CD1c-positive myeloid dendritic cell (primary cell): Measurements from ENCODE around the gene LRRC8D.
"Not testable (repeated sequence)": the region's sequence is repeated elsewhere in the genome, so short reads cannot be mapped to it uniquely, and the experiment has no call there.

Experiments
- DNase-seq: peaks from one replicate; pipeline ENCODE4 v3.0.0-alpha.2; 2016; ENCODE audit errors: extremely low spot score

The LRRC8D gene

GRCh38 chr1:89820422-89821321 lies at the start of gene LRRC8D:
Gene LRRC8D (plus strand): TSS chr1:89821032. CDS start chr1:89933069, 112,037 bp downstream.
- DNase-seq, result peak; percentile 90

- no peak for DNase-seq
Observed at GRCh38 chr1:89771991-89772560, 48.8 kb upstream of the LRRC8D start.

GRCh38 chr1:89776104-89776503 lies 44.7 kb upstream of the LRRC8D start:
- DNase-seq, result not testable (repeated sequence)

- DNase-seq, result not testable (repeated sequence)
Observed at GRCh38 chr1:89777271-89777670, 43.6 kb upstream of the LRRC8D start.

- DNase-seq, result no peak
Observed at GRCh38 chr1:89779151-89779940, 41.5 kb upstream of the LRRC8D start.

- DNase-seq, result no peak
Observed at GRCh38 chr1:89780721-89781120, 40.1 kb upstream of the LRRC8D start.

DNA sequence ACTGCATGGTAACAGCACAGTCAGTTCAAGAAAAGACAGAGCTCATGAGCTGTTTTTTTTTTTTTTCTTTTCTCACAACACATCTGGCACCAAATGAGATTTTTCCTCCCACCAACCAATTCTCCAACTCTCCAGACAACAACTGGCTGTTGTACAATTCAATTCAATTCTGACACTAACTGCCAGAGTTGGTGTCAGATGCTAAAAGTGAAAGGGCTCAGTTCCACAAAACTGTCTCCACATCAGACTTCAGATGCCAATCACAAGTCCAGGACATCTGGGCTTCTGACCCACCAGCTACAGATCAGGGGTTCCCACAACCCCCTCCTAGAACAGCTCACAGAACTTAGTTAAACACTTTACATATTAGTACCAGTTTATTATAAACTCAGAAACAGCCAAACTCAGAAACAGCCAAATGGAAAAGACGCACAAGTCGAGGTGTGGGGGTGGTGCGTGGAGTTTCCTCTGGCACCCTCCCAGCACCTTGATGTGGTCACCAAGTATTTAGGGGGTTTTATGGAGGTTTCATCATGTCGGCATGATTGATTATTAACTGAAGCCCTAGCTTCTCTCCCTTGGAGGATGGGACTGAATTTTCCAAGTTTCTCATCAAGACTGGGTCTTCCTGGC lies 39.2 kb upstream of the LRRC8D start:
- DNase-seq, result no peak

GRCh38 chr1:89786628-89787214 lies 34.1 kb upstream of the LRRC8D start:
- no peak for DNase-seq

- no peak for DNase-seq
Observed at GRCh38 chr1:89790592-89790991, 30.2 kb upstream of the LRRC8D start.

GRCh38 chr1:89791064-89791726 lies 29.6 kb upstream of the LRRC8D start:
- DNase-seq, result no peak

DNA sequence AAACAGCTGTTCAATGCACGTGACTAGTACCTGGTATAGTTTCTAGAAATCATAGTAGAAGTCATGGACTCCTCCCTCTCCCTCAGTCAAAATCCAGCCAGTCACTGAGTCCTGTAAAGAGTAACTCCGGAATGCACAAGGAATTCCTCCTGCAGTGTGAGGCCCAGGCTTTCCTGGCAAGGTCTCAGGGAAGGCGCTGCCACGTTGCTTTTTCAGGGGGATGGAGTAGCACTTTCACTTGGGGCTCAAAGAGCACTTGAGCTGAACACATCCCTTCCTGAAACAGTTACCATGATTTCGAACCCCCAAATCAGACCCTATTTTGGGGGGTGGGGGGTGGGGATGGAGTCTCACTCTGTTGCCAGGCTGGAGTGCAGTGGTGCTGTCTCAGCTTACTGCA lies 26.4 kb upstream of the LRRC8D start:
- DNase-seq, result no peak

- not testable (repeated sequence) for DNase-seq
Observed at GRCh38 chr1:89795571-89795970, 25.3 kb upstream of the LRRC8D start.

DNA sequence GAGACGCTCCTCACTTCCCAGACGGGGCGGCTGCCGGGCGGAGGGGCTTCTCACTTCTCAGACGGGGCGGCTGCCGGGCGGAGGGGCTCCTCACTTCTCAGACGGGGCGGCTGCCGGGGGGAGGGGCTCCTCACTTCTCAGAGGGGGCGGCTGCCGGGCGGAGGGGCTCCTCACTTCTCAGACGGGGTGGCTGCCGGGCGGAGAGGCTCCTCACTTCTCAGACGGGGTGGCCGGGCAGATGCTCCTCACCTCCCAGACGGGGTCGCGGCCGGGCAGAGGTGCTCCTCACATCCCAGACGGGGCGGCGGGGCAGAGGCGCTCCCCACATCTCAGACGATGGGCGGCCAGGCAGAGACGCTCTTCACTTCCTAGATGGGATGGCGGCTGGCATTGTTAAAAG lies 23.0 kb upstream of the LRRC8D start:
- DNase-seq, result not testable (repeated sequence)

GRCh38 chr1:89799495-89799894 lies 21.3 kb upstream of the LRRC8D start:
- no peak for DNase-seq

GRCh38 chr1:89800022-89800655 lies 20.7 kb upstream of the LRRC8D start:
- no peak for DNase-seq

- DNase-seq, result no peak
Observed at GRCh38 chr1:89800718-89801117, 20.1 kb upstream of the LRRC8D start.

DNA sequence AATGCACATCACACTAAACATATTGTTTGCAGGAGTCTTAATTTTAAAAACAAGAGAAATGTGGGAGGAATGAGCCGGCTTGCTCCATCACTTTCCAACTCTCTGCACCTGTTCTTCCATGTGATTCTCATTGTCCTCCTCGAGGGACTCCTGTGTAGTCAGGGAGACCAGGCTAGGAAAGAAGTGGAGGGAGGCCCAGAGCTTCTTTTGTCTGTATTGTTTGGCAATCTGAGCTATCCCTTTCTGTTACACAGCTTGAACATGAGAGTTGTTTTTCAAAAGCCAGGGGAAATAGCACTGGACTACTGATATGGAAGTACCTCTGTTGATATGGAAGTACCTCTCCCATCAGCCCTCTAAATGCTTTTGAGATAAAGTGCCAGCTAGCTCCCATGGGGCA lies 18.8 kb upstream of the LRRC8D start:
- no peak for DNase-seq

GRCh38 chr1:89802841-89803240 lies 18.0 kb upstream of the LRRC8D start:
- DNase-seq, result no peak

GRCh38 chr1:89804642-89805237 lies 16.1 kb upstream of the LRRC8D start:
- DNase-seq, result peak; percentile 93

DNA sequence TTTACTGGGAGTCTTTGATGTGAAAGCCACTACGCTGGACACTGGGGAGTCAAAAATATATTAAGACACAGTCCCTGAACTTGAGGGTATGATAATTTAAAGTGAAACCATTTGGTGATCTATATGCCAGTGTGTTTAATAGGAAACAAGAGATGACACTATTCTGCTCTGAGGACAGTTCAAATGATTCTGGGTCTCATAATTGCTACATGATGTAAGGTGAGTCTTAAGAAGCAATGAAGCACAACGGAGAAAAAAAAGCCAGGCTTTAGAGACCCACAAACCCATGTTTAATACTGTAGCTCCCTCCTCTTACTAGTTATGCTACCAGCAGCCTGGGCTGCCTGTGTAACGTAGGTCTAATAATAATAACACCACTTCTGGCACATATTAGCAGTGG lies 14.2 kb upstream of the LRRC8D start:
- no peak for DNase-seq
